ENCODE results near the gene DAB1.

Gene DAB1

DNA sequence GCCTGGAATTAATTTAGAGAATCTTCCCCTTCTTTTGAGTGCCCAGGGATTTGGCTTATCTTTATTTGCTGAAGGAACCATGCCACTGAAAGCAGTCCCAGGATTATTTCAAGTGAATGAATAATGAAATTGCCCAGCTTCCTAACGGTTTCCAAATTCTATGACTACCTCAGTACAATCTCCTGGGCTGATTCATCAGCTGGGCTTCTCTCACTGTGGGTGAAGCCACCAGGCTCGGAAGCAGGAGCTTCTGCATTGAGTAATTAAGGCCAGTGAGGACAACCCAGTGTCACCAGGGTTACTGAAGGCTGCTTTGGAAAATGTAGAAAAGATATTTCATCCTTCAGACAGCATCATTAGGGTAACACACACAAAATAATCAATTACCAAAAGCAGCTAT, 169.8 kb downstream of the DAB1 start:
- Histone ChIP-seq H3K4me3 (ENCODE audit: low read length) (no peak overlapping the region), H3K36me3 (ENCODE audit: control insufficient read depth, insufficient read depth, low read length) (no peaks in the 10 kb centered on the region), H3K4me1 (ENCODE audit: control insufficient read depth, insufficient read depth, low read length) (no peaks in the 10 kb centered on the region), H3K27me3 (ENCODE audit: control insufficient read depth, insufficient read depth, low read length) (no peaks in the 10 kb centered on the region), H3K9ac (ENCODE audit: low read length) (no peak overlapping the region), H3K9me3 (ENCODE audit: control insufficient read depth, low read length) (no peaks in the 10 kb centered on the region)

DNA sequence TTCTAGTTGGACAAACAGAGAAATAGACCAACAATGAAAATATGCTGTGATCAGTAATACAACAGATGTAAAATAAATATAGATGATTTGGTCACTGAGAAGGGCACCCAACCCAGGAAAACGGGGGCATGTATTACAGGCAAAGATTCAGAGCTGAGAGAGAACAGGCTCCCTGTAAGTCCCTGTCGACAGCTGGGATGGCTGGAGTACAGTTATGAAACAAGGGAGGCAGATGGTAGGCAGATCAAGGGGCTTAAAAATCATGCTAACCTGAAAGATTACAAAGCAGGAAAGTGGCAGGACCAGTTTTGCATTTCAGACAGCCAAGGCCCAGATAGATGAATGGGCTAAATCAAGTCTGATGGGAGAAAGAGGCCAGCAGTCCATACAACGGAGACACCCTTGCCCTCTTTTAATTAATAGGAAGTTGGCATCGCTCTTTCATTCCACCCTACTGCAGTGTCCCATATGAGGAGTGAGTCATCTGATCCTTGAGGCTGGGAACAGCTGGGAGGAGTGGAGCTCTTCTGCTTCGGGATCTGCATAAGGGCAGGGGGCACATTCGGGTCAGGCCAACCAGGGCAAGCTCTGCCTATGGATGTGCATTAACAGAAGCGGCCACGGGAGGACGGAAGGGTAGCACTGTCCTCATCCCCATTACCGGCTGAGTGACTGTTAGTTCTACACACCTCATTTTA, 171.1 kb downstream of the DAB1 start:
- Histone ChIP-seq H3K4me3 (ENCODE audit: low read length) (no peak overlapping the region), H3K9me3 (ENCODE audit: control insufficient read depth, low read length) (no peaks in the 10 kb centered on the region), H3K36me3 (ENCODE audit: control insufficient read depth, insufficient read depth, low read length) (no peaks in the 10 kb centered on the region), H3K9ac (ENCODE audit: low read length) (no peak overlapping the region), H3K4me1 (ENCODE audit: control insufficient read depth, insufficient read depth, low read length) (no peaks in the 10 kb centered on the region), H3K27me3 (ENCODE audit: control insufficient read depth, insufficient read depth, low read length) (no peaks in the 10 kb centered on the region)

DNA sequence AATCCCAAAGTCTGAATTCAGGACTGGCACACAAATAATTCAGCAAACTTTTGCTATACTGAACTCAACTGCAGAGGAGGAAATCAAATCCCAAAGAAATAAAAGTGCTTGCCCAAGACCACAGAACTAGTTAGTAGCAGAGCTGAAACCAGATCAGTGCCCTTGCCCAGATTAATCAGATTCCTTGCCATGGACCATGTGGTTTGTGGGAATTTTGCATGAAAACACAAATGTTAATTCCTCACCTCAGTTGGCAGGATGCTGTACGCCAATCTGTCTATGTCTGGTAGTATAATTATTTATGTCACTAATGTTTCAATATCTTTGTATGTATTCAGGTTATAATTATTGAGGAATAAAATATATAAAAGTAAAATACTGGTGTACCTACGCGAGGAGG, 173.8 kb downstream of the DAB1 start:
- Histone ChIP-seq H3K4me1 (ENCODE audit: control insufficient read depth, insufficient read depth, low read length) (no peaks in the 10 kb centered on the region), H3K27me3 (ENCODE audit: control insufficient read depth, insufficient read depth, low read length) (no peaks in the 10 kb centered on the region), H3K9me3 (ENCODE audit: control insufficient read depth, low read length) (no peaks in the 10 kb centered on the region), H3K4me3 (ENCODE audit: low read length) (no peak overlapping the region), H3K36me3 (ENCODE audit: control insufficient read depth, insufficient read depth, low read length) (no peaks in the 10 kb centered on the region), H3K9ac (ENCODE audit: low read length) (no peak overlapping the region)

DNA sequence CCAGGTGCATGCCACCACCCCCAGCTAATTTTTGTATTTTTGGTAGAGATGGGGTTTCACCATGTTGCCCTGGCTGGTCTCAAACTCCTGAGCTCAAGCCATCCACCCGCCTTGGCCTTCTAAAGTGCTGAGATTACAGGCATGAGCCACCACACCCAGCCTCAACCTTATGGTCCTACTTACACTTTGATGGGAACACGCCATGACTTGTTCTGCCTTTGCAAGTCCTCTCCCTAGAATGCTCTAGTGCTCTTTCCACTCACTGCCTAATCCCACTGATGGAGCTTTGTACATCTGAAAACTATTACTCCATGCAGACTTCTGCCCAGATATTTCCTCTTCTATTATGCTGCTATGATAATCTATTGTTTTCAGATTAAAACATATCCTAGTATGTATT, 174.3 kb downstream of the DAB1 start:
- Histone ChIP-seq H3K9me3 (ENCODE audit: control insufficient read depth, low read length) (no peaks in the 10 kb centered on the region), H3K36me3 (ENCODE audit: control insufficient read depth, insufficient read depth, low read length) (no peaks in the 10 kb centered on the region), H3K9ac (ENCODE audit: low read length) (no peak overlapping the region), H3K4me3 (ENCODE audit: low read length) (no peak overlapping the region), H3K4me1 (ENCODE audit: control insufficient read depth, insufficient read depth, low read length) (no peaks in the 10 kb centered on the region), H3K27me3 (ENCODE audit: control insufficient read depth, insufficient read depth, low read length) (no peaks in the 10 kb centered on the region)

DNA sequence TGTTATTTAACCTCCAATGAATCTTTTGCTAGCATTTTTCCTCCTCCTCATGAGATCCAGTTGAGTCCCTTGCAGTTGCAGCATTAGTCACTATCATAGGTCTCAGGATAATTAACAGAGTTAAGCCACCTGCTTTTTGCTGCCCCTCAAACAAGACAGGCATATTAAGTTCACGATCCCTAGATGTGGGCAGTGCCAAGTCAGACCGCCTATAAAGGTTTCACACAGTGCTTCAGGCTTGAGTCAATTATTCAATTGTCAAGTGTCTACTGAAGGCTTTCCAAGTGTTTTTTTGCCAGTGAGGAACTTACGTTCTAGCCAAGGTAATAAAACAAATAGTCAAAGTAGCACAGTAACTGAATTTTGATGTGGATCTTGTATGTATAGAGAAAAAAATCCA, 175.0 kb downstream of the DAB1 start:
- no peaks in the 10 kb centered on the region for H3K4me1 ChIP-seq (ENCODE audit: control insufficient read depth, insufficient read depth, low read length)
- H3K27me3 ChIP-seq (ENCODE audit: control insufficient read depth, insufficient read depth, low read length) = no peaks in the 10 kb centered on the region
- H3K9ac ChIP-seq (ENCODE audit: low read length) = no peak overlapping the region
- no peaks in the 10 kb centered on the region for H3K9me3 ChIP-seq (ENCODE audit: control insufficient read depth, low read length)
- no peak overlapping the region for H3K4me3 ChIP-seq (ENCODE audit: low read length)
- H3K36me3 ChIP-seq (ENCODE audit: control insufficient read depth, insufficient read depth, low read length) = no peaks in the 10 kb centered on the region

DNA sequence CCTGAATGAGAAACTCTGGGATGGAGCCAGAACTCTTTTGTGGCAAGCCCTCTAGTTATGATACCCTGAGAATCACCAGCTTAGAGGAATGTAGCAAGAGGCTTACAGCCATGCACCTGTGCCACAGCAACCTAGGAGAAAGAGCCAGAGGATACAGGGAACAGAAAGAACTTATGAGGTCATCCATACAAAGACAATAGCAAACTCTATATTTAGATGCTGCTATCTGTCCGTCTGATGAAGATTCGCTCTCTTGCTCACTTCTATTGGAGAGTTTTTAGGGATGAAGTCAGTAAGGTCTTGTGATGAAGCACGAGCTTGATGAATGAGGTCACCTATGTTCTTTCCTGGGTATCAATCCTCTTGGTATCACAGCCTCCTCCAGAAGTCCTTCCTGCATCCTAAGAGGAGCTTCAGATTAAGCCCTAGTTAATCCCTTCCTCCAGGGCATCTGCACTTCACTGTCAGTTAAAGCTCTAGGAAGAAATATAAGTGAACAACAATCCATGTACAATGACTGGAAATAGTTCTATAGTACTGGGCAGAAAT, 185.6 kb downstream of the DAB1 start:
- Histone ChIP-seq H3K9me3 (ENCODE audit: control insufficient read depth, low read length) (no peaks in the 10 kb centered on the region), H3K4me3 (ENCODE audit: low read length) (no peak overlapping the region), H3K4me1 (ENCODE audit: control insufficient read depth, insufficient read depth, low read length) (no peaks in the 10 kb centered on the region), H3K36me3 (ENCODE audit: control insufficient read depth, insufficient read depth, low read length) (no peaks in the 10 kb centered on the region), H3K27me3 (ENCODE audit: control insufficient read depth, insufficient read depth, low read length) (no peaks in the 10 kb centered on the region), H3K9ac (ENCODE audit: low read length) (no peak overlapping the region)

DNA sequence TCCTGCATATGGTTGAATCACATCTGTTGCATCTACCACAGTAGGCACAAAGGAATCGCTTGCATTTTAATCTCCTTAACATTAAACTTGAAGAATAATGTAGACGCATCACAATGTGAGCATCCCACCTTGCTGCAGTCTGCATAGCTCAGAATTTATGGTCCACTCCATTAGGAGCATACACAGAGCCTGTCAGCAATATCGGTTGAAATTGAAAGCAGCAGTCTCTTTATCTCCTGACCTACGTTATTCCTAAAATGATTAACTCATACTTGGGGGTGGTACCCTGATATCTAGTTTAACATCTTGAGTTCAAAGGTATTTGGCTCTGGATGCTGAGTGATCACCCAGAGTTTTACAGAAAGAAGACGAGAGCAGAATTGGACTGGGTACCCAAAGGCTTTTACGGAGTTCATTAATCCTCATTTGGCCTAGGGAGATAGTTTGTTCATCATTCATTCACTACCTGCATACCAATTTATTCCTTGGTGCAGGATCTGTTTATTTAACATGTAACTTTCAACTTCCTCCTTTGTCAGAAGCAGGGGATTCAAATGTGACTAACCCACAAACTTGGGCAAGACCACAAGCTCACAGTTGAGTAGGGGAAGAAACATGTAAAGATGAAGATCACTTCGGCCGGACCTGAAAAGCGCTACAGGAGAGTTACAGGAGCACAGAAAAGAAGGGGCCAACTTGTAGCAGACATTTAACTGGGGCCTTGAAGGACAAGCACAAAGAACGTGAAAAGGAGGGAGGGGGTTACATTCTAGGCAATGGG, 187.9 kb downstream of the DAB1 start:
- Histone ChIP-seq H3K27me3 (ENCODE audit: control insufficient read depth, insufficient read depth, low read length) (no peaks in the 10 kb centered on the region), H3K4me3 (ENCODE audit: low read length) (no peak overlapping the region), H3K36me3 (ENCODE audit: control insufficient read depth, insufficient read depth, low read length) (no peaks in the 10 kb centered on the region), H3K9ac (ENCODE audit: low read length) (no peak overlapping the region), H3K4me1 (ENCODE audit: control insufficient read depth, insufficient read depth, low read length) (no peaks in the 10 kb centered on the region), H3K9me3 (ENCODE audit: control insufficient read depth, low read length) (no peaks in the 10 kb centered on the region)

DNA sequence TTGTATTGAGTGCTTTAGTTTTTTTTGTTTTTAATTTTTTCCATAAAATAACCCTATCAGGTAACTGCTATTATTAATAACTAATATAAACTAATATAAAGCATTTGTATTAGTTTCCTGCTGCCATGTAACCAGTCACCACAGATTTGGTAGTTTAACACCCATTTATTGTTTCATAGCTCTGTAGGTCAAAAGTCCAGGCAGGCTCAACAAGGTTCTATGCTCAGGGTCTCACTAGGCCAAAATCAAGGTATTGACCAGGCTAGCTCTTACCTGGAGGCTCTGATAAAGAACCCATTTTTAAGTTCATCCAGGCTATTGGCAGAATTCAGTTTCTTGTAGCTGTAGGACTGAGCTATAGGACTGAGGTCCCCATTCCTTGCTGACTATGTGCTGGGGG, 189.4 kb downstream of the DAB1 start:
- Histone ChIP-seq H3K9ac (ENCODE audit: low read length) (no peak overlapping the region), H3K4me3 (ENCODE audit: low read length) (no peak overlapping the region), H3K27me3 (ENCODE audit: control insufficient read depth, insufficient read depth, low read length) (no peaks in the 10 kb centered on the region), H3K4me1 (ENCODE audit: control insufficient read depth, insufficient read depth, low read length) (no peaks in the 10 kb centered on the region), H3K9me3 (ENCODE audit: control insufficient read depth, low read length) (no peaks in the 10 kb centered on the region), H3K36me3 (ENCODE audit: control insufficient read depth, insufficient read depth, low read length) (no peaks in the 10 kb centered on the region)

DNA sequence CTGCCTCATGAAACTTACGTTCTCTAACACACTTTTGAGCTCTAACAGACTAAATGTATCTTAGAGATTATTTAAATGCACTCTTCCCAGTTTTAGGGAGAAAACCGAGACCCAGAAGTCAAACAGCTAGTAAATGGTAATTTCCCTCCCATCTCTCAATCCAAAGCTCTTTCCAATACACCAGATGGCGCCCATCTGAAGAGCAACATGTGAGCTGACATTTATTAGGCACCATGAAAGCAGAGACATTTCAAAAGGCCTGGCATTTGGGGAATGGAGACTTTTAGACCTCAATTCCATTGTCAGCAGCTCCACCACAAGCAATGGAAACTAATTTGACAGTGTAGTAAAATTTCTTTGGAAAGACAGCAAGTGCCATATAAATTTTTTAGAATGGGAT, 191.4 kb downstream of the DAB1 start:
- Histone ChIP-seq H3K36me3 (ENCODE audit: control insufficient read depth, insufficient read depth, low read length) (no peaks in the 10 kb centered on the region), H3K27me3 (ENCODE audit: control insufficient read depth, insufficient read depth, low read length) (no peaks in the 10 kb centered on the region), H3K9me3 (ENCODE audit: control insufficient read depth, low read length) (no peaks in the 10 kb centered on the region), H3K9ac (ENCODE audit: low read length) (no peak overlapping the region), H3K4me3 (ENCODE audit: low read length) (no peak overlapping the region), H3K4me1 (ENCODE audit: control insufficient read depth, insufficient read depth, low read length) (no peaks in the 10 kb centered on the region)

DNA sequence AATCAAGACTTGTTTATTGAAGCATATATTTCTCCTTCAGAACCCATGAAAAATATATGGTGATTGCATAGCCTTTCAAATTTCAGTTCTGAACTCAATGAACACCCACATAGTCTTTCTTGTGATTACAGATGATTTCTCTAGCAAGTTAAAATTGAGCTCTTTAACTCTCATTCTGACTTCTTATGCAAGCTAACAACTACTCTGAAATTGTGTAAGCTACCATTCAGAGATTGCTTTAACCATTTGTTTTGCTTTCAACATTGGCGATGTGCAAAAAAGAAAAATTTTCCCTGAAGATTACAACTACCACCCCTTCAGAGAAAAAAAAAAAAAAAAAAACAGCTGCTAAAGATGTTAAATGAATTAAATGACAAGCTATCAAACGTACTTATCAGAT, 193.9 kb downstream of the DAB1 start:
- Histone ChIP-seq H3K36me3 (ENCODE audit: control insufficient read depth, insufficient read depth, low read length) (no peaks in the 10 kb centered on the region), H3K27me3 (ENCODE audit: control insufficient read depth, insufficient read depth, low read length) (no peaks in the 10 kb centered on the region), H3K4me1 (ENCODE audit: control insufficient read depth, insufficient read depth, low read length) (no peaks in the 10 kb centered on the region), H3K9ac (ENCODE audit: low read length) (no peak overlapping the region), H3K4me3 (ENCODE audit: low read length) (no peak overlapping the region), H3K9me3 (ENCODE audit: control insufficient read depth, low read length) (no peaks in the 10 kb centered on the region)

DNA sequence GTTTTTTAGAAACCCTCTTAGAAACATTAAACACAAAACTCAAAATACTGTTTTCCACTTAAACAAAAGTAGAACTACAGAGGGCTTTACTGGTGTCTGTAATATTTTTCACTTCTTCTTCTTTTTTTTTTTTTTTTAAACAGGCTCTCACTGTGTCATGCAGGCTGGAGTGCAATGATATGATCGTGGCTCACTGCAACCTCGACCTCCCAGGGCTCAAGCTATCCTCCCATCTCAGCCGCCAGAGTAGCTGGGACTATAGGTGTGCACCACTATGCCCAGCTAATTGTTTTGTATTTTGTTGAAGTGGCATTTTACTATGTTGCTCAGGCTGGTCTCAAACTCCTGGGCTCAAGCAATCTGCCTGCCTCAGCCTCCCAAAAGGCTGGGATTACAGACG, 194.8 kb downstream of the DAB1 start:
- Histone ChIP-seq H3K36me3 (ENCODE audit: control insufficient read depth, insufficient read depth, low read length) (no peaks in the 10 kb centered on the region), H3K9me3 (ENCODE audit: control insufficient read depth, low read length) (no peaks in the 10 kb centered on the region), H3K4me3 (ENCODE audit: low read length) (no peak overlapping the region), H3K27me3 (ENCODE audit: control insufficient read depth, insufficient read depth, low read length) (no peaks in the 10 kb centered on the region), H3K4me1 (ENCODE audit: control insufficient read depth, insufficient read depth, low read length) (no peaks in the 10 kb centered on the region), H3K9ac (ENCODE audit: low read length) (no peak overlapping the region)

DNA sequence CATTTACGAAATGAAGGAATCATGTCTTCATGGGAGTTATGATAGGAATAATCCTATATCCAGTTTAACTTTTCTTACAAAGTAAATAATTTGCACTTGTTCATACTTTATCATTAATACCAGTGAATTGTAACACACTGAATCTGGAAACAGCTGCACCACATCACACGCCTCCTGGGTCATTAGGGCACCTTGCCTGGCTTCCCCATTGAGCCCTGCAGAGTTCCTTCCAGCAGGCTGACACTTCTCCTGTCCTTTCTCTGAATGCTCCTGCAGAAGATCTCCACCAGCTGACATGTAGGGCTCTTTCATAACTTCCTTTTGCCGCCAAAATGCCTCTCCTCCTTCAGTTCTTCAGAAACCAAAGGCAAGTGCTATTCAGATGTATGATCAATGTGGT, 201.1 kb downstream of the DAB1 start:
- Histone ChIP-seq H3K4me1 (ENCODE audit: control insufficient read depth, insufficient read depth, low read length) (no peaks in the 10 kb centered on the region), H3K36me3 (ENCODE audit: control insufficient read depth, insufficient read depth, low read length) (no peaks in the 10 kb centered on the region), H3K9me3 (ENCODE audit: control insufficient read depth, low read length) (no peaks in the 10 kb centered on the region), H3K27me3 (ENCODE audit: control insufficient read depth, insufficient read depth, low read length) (no peaks in the 10 kb centered on the region), H3K4me3 (ENCODE audit: low read length) (no peak overlapping the region), H3K9ac (ENCODE audit: low read length) (no peak overlapping the region)

All from mucosa of stomach (tissue), 1 donor.